Tibial nerve (tissue), 4 donors: ENCODE data around the gene CFAP410.

Experiments used
- CTCF ChIP-seq, 5 experiments: fragments of 200-600 bp in 3 of 5; fragments of 450-650 bp in 2 of 5; sonication (generic) in 3 of 5; IDR thresholded peaks; one replicate each; pipeline ENCODE4 v1.5.1; 2016 to 2019; ENCODE audit warnings: antibody characterized with exemption in 5 of 5, mild to moderate bottlenecking in 3 of 5, moderate library complexity in 2 of 5
- EP300 ChIP-seq, 2 donors: sonication (generic); formaldehyde crosslinking; IDR thresholded peaks; one replicate each; pipeline ENCODE4 v1.6.1; 2017; ENCODE audit warnings: antibody characterized with exemption in 2 of 2, mild to moderate bottlenecking in 1 of 2
- POLR2A ChIP-seq, 2 donors: fragments of 450-650 bp; IDR thresholded peaks; one replicate each; pipeline ENCODE4 v1.6.1; 2017; ENCODE audit warnings: antibody characterized with exemption in 2 of 2, mild to moderate bottlenecking in 2 of 2, moderate library complexity in 2 of 2

- TF ChIP-seq CTCF (IDR thresholded peaks at IDR 0.05) (no peak), POLR2A (IDR thresholded peaks at IDR 0.05) (no peak), EP300 (IDR thresholded peaks at IDR 0.05) (no peak)
These were observed 18.3 kb downstream of the CFAP410 start for GRCh38 chr21:44320847-44321246.
